ENCODE measurements around the gene WDR70.
"Not testable (repeated sequence)": the region's sequence is repeated elsewhere in the genome, so short reads cannot be mapped to it uniquely, and the experiment has no call there.

WDR70 gene

GRCh38 chr5:37570597-37570996 is 191.5 kb downstream of the WDR70 start:
- no peak for DNase-seq (ENCODE audit: low read depth)

- DNase-seq (ENCODE audit: low read depth) = no peak
These were observed 192.9 kb downstream of the WDR70 start for GRCh38 chr5:37571985-37572384.

- DNase-seq (ENCODE audit: low read depth) = no peak
These were observed 196.7 kb downstream of the WDR70 start for GRCh38 chr5:37575541-37576489.

DNA sequence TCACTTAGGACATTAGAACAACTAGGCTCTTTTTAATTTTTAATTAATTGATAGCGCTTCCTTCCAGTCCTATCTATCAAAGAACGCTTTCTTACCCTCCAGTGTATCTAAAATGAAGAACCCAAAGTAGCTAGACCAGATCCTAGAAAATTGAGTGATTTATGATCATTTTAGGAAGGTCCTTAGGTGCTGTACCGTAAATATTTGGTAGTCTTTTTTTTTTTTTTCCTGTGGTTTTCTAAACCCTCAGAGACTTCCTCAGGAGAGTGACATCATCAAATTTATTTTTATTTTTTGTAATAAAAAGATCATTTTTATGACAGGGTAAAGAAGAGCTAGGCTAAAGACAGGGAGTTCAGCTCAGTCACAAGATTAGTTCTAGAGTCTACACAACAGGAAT is 197.4 kb downstream of the WDR70 start:
- no peak for DNase-seq (ENCODE audit: low read depth)

DNA sequence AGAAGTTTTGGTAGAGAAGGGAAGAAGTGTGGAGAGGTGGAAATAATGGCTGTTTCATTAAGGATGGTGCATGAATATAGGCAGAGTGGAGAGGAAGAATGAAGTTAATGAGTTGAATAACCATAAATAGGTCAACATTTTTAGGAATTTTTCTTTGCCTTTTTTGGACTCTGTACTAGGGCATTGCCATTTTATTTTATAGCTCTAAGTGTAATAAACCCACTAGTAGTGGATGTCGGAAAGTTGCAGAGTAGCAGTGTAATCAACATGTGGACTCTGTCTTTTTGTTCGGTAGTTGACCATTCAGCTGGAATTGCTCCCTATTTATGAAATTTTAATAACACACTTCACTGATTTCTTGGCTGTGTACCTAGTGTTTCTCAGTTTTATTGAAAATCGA is 199.1 kb downstream of the WDR70 start:
- DNase-seq (ENCODE audit: low read depth) = no peak

DNA sequence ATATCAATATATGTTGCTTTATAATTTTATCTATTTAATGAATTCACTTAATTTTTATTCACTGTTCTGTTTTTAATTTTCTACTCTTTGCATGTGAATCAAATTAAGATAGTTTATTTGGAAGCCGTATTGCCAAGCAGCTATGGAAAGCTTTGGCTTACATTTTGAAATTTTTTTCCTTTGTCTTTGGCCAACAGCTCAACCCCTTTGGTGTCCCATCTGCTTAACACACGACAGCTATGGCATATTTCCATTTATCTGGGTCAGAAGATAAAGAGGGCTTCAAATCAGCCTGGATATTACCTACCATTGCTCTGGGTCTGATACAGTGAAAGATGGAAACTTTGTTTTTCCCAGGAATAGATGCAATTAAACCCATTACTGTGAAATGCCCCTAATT is 201.0 kb downstream of the WDR70 start:
- no peak for DNase-seq (ENCODE audit: low read depth)

DNA sequence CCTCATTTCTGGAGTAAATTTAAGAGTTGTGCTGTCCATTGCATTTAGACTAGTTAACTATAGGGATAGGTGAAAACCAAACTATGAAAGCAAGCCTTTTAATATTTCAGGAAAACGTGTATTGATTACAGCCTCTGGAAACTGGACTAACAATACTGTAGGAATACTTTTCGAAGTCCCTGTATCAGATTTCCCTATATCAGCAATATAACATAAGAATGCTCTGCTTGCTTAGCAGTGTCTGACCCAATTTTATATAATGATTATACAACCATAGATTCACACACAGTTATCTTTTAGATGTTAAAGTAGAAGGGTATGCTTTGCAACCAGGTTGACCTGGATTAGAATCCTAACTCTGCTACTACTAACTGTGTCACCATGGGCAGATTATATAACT is 203.1 kb downstream of the WDR70 start:
- no peak for DNase-seq (ENCODE audit: low read depth)

DNA sequence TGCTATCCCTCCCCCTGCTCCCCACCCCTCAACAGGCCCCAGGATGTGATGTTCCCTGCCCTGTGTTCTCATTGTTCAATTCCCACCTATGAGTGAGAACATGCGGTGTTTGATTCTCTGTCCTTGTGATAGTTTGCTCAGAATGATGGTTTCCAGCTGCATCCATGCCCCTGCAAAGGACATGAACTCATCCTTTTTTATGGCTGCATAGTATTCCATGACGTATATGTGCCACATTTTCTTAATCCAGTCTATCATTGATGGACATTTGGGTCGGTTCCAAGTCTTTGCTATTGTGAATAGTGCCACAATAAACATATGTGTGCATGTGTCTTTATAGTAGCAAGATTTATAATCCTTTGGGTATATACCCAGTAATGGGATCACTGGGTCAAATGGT is 214.2 kb downstream of the WDR70 start:
- DNase-seq (ENCODE audit: low read depth) = not testable (repeated sequence)

- DNase-seq (ENCODE audit: low read depth) = not testable (repeated sequence)
These were observed 215.7 kb downstream of the WDR70 start for GRCh38 chr5:37594864-37595263.

GRCh38 chr5:37598733-37599132 is 219.6 kb downstream of the WDR70 start:
- no peak for DNase-seq (ENCODE audit: low read depth)

- no peak for DNase-seq (ENCODE audit: low read depth)
These were observed 222.0 kb downstream of the WDR70 start for GRCh38 chr5:37601163-37601562.

DNA sequence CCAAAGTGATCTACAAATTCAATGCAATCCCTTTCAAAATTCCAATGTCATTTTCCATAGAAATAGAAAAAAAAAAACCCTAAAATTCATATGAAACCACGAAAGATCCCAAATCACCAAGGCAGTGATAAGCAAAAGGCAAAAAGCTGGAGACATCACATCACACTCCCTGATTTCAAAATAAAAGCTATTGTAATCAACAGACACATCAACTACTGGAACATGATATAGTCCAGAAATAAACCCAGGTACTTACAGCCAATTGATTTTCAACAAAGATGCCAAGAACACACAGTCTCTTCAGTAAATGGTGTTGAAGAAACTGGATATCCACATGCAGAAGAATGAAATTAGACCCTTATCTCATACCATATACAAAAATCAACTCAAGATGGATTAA is 224.0 kb downstream of the WDR70 start:
- no peak for DNase-seq (ENCODE audit: low read depth)

DNA sequence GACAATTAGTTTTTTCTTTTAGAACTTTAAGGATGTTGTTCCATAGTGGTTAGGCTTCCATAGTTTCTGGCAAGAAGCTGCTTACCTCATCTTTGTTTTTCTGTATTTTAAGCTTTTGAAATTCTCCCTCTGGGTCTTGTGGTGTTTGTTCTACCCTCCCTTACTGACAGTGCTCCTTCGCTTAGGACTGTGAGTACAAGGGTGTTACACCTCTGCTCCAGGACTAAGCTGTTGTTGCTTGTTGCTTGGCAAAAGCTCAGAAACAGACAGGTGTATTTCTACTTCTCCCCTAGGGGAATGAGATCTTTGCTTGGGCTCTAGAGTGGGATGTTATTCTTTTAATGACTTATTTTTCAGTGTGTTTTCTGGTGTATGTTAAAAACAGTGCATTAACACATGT is 225.2 kb downstream of the WDR70 start:
- DNase-seq (ENCODE audit: low read depth) = no peak

DNA sequence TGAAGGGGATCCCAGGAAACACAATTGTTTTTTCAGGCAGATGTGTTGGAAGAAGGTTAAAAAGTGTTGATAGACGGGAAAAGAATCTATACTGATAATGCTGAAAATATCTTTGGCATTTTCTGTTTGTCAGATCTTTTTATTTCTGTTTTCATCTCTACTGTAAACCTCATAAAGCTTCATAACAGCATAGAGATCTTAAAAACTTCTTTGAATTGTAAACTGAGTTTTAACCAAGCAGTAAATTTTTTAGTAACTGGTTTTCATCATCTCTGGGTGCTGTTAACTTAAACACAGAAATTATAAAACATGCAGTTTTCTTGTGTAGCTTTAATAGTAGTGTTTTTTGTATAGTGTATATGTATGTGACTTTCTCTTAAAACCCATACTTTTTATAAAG is 227.0 kb downstream of the WDR70 start:
- DNase-seq (ENCODE audit: low read depth) = peak; percentile 16

DNA sequence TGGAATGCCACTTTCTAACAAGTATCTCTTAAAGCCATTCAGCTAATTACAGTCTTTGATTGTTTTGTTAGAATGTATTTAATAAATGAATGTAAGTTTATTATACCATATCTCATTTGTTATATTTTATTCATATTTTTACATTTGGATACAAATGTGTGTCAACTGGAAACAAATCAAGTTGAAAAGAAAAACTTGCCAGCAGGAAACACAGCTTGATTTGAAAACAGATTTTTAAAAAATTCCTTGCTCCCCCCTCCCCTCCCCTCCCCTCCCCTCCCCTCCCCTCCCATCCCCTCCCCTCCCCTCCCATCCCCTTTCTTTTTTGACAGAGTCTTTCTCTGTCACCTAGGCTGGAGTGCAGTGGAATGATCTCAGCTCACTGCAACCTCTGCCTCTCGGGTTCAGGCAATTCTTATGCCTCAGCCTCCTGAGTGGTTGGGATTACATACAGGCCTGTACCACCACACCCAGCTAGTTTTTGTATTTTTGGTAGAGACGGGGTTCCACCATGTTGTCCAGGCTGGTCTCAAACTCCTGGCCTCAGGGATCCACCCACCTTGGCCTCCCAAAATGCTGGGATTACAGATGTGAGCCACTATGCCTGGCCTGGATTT is 227.6 kb downstream of the WDR70 start:
- DNase-seq (ENCODE audit: low read depth) = no peak

DNA sequence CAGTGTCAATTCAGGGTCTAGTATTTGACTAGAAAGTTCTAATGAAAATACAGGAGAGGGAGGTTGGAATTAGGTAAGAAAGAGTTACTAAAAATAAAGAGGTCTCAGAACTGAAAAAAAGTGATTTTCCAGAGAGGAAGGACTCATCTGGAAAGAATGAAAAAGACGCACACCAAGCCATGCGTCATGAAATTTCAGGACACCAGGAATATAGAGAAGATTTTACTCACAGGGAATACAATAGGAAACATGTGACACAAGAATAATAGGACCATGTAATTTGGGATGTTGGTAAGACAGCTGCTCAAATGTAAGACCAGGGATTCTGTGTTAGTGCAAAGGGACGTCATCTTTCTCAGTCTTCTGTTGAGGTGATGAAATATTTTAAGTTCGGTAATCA is 236.1 kb downstream of the WDR70 start:
- peak; percentile 93 for DNase-seq (ENCODE audit: low read depth)

GRCh38 chr5:37619353-37619752 is 240.2 kb downstream of the WDR70 start:
- peak; percentile 72 for DNase-seq (ENCODE audit: low read depth)

- not testable (repeated sequence) for DNase-seq (ENCODE audit: low read depth)
These were observed 243.2 kb downstream of the WDR70 start for GRCh38 chr5:37622354-37622753.

GRCh38 chr5:37626266-37626665 is 247.1 kb downstream of the WDR70 start:
- no peak for DNase-seq (ENCODE audit: low read depth)

- DNase-seq (ENCODE audit: low read depth) = no peak
These were observed 249.8 kb downstream of the WDR70 start for GRCh38 chr5:37628876-37629275.

GRCh38 chr5:37631939-37632338 is 252.8 kb downstream of the WDR70 start:
- no peak for DNase-seq (ENCODE audit: low read depth)

- peak; percentile 21 for DNase-seq (ENCODE audit: low read depth)
These were observed 258.2 kb downstream of the WDR70 start for GRCh38 chr5:37637165-37637845.

DNA sequence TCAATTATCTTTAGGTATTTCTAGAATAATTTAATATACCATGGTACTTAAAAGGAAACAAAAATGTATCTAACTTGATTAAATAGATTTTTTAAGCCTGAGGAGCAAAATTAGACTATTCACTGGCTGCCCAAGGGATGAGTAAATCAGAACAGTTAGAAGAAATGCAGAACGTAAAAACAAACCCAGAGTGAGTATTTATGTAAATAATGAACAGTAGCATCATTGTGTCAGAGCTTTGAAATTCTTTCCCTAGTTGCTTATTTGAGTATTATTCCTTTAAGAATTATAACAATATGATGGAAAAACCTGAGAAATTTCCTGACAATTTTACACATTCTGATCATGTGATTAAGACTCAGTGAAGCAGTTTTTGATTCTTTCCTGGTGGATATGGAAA is 259.8 kb downstream of the WDR70 start:
- DNase-seq (ENCODE audit: low read depth) = peak; percentile 47
